Memory B cell (primary cell): ENCODE measurements around the gene GATB.
"Not testable (repeated sequence)": the region's sequence is repeated elsewhere in the genome, so short reads cannot be mapped to it uniquely, and the experiment has no call there.

Source experiments
- ATAC-seq: fragments of 150-1000 bp; cut with Tn5 transposase; 2 replicates; pipeline ENCODE4 v1.10.0; 2021; ENCODE audit warnings: low read depth, mild to moderate bottlenecking, moderate library complexity
- DNase-seq, 2 donors: peaks; one replicate each; pipeline ENCODE4 v3.0.0; 2022; ENCODE audit warnings: low spot score in 2 of 2
- H3K27ac Mint-ChIP-seq: one replicate; pipeline ENCODE4 v1.8.0; 2022; ENCODE audit warnings: mild to moderate bottlenecking, moderate library complexity, mixed read lengths
- H3K27me3 Mint-ChIP-seq: one replicate; pipeline ENCODE4 v1.8.0; 2022; ENCODE audit warnings: mixed read lengths
- H3K36me3 Mint-ChIP-seq: one replicate; pipeline ENCODE4 v1.8.0; 2022; ENCODE audit warnings: mild to moderate bottlenecking, mixed read lengths
- H3K4me1 Mint-ChIP-seq: one replicate; pipeline ENCODE4 v1.8.0; 2022; ENCODE audit warnings: mixed read lengths
- H3K4me3 Mint-ChIP-seq: one replicate; pipeline ENCODE4 v1.8.0; 2022; ENCODE audit warnings: mild to moderate bottlenecking, moderate library complexity, mixed read lengths
- H3K9me3 Mint-ChIP-seq: one replicate; pipeline ENCODE4 v1.8.0; 2022; ENCODE audit warnings: mixed read lengths

Gene GATB

GRCh38 chr4:151736361-151736760 is 24.4 kb downstream of the GATB start:
- H3K27me3 Mint-ChIP-seq, result no peaks in the 10 kb centered on the region
- peaks cover 7% of the 10 kb centered on the region for H3K4me1 Mint-ChIP-seq
- H3K4me3 Mint-ChIP-seq, result no peak overlapping the region
- peaks cover 11% of the 10 kb centered on the region for H3K9me3 Mint-ChIP-seq
- H3K36me3 Mint-ChIP-seq, result peaks cover 52% of the 10 kb centered on the region
- ATAC-seq, result no peak
- no peak overlapping the region for H3K27ac Mint-ChIP-seq
- DNase-seq, result no peak

GRCh38 chr4:151731670-151732069 is 29.1 kb downstream of the GATB start:
- H3K9me3 Mint-ChIP-seq, DNase-seq, ATAC-seq, H3K4me1 Mint-ChIP-seq, H3K27ac Mint-ChIP-seq, H3K4me3 Mint-ChIP-seq, H3K27me3 Mint-ChIP-seq: not testable (repeated sequence)
- H3K36me3 Mint-ChIP-seq, result peaks cover 36% of the 10 kb centered on the region

DNA sequence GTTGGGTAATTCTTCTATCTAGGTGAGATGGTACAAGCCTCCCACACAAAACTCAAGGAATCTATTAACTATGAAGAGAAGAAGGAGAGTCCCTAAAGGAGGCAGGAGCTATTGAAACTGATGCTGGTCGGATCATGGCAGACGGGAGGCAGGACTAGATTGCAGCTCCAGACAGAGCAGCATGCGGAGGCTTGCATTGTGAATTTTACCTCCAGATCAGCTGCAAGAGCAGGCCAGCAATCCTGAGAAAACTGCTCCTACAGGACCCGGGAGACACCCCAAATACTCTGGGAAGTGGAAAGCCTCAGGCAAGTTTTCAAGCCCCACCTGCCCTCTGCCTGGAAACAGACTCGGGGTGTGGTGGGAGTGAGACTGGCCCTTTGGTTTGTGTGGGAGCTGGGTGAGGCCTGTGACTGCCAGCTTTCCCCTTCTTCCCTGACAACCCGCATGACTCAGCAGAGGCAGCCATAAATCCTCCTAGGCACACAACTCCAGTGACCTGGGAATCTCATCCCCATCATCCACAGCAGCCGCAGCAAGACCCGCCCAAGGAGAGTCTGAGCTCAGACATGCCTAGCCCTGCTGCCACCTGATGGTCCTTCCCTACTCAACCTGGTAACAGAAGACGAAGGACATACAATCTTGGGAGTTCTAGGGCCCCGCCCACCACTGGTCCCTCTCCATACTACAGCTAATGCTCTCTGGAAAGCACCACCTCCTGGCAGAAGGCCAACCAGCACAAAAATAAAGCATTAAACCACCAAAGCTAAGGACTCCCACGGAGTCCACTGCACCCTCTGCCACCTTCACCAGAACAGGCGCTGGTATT is 30.9 kb downstream of the GATB start:
- Mint-ChIP-seq H3K27ac (no peak overlapping the region), H3K27me3 (no peaks in the 10 kb centered on the region), H3K36me3 (peaks cover 30% of the 10 kb centered on the region), H3K4me1 (peaks cover 7% of the 10 kb centered on the region), H3K4me3 (no peak overlapping the region), H3K9me3 (no peaks in the 10 kb centered on the region)
- DNase-seq (no peak), ATAC-seq (no peak)

DNA sequence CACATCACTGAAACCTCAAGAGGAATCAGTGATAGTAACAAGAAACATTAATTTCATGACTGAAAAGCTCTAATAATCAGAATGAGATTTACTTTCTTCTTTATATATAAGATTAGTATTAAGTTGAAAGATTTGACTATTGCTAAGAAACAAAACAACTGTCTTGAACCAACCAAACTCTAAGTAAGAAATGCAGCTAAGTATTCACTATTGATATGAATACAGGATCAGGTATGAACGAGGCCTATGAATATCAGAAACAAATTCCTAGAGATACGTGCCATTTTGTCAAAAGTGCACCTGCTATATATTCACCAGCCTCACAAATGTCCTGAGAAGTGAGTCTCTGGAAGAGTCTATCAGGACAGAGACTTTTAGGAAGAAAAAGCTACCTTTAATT is 32.1 kb downstream of the GATB start:
- Mint-ChIP-seq H3K4me3 (no peak overlapping the region), H3K27me3 (no peaks in the 10 kb centered on the region), H3K4me1 (peaks cover 2% of the 10 kb centered on the region), H3K27ac (no peak overlapping the region), H3K9me3 (no peaks in the 10 kb centered on the region), H3K36me3 (peaks cover 25% of the 10 kb centered on the region)
- DNase-seq (no peak), ATAC-seq (no peak)

GRCh38 chr4:151728006-151728405 is 32.8 kb downstream of the GATB start:
- H3K4me1 Mint-ChIP-seq, result peaks cover 2% of the 10 kb centered on the region
- H3K4me3 Mint-ChIP-seq, result no peak overlapping the region
- no peaks in the 10 kb centered on the region for H3K27me3 Mint-ChIP-seq
- ATAC-seq (no peak), DNase-seq (no peak)
- no peaks in the 10 kb centered on the region for H3K9me3 Mint-ChIP-seq
- peaks cover 23% of the 10 kb centered on the region for H3K36me3 Mint-ChIP-seq
- no peak overlapping the region for H3K27ac Mint-ChIP-seq

GRCh38 chr4:151727365-151727764 is 33.4 kb downstream of the GATB start:
- Mint-ChIP-seq H3K27me3 (no peaks in the 10 kb centered on the region), H3K9me3 (no peaks in the 10 kb centered on the region), H3K4me3 (no peak overlapping the region), H3K36me3 (peaks cover 25% of the 10 kb centered on the region), H3K27ac (no peak overlapping the region), H3K4me1 (no peaks in the 10 kb centered on the region)
- no peak for ATAC-seq
- no peak for DNase-seq

- ATAC-seq, result no peak
Measured at GRCh38 chr4:151725087-151725486, 35.7 kb downstream of the GATB start.

DNA sequence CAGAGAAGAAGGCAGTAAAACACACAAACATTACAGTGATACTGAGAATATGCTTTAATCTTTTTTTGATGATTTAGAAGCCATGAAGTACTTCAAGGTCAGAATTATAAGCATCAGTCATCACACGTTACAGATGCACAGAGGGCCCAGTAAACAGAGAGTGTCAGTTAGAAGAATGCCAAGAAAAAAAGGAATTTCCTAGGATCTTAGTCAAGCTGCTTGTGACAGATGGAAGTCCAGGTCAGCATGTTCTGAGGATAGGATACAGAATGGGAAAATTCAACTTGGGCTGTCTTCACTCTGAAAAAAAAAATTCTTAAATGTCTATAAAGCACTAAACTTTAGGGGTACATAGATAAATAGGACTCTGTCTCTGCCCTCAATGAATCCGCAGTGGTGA is 38.9 kb downstream of the GATB start:
- Mint-ChIP-seq H3K4me3 (no peak overlapping the region), H3K9me3 (no peaks in the 10 kb centered on the region), H3K36me3 (peaks cover 19% of the 10 kb centered on the region), H3K27me3 (no peaks in the 10 kb centered on the region), H3K4me1 (no peaks in the 10 kb centered on the region), H3K27ac (no peak overlapping the region)
- ATAC-seq (no peak), DNase-seq (no peak)

More at GRCh38 chr4:151725087-151725486, 35.7 kb downstream of the GATB start:
- no peaks in the 10 kb centered on the region for H3K27me3 Mint-ChIP-seq
- H3K36me3 Mint-ChIP-seq, result peaks cover 24% of the 10 kb centered on the region
- H3K4me1 Mint-ChIP-seq, result no peaks in the 10 kb centered on the region
- no peak overlapping the region for H3K27ac Mint-ChIP-seq
- no peak overlapping the region for H3K4me3 Mint-ChIP-seq
- H3K9me3 Mint-ChIP-seq, result no peaks in the 10 kb centered on the region
- no peak for DNase-seq

DNA sequence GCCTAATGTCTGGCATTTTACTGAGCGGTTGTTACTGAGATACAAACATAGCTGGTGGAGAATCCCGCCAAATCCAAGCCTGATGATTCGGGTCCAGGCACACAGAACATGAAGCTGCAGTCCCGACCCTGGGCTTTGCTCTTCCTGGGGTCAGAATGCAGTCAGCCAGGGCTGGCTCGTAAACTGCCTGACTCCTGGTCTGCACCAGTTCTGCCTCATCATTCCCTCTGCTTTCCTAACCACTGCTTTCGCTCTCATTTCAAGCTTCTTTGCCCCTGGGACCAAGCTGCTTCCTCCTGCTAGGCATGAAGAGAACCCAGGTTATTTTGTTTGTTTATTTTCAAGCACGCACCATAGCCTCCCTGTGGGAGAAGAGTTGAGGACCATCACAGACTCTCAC is 39.3 kb downstream of the GATB start:
- no peak overlapping the region for H3K4me3 Mint-ChIP-seq
- H3K36me3 Mint-ChIP-seq, result peaks cover 23% of the 10 kb centered on the region
- no peaks in the 10 kb centered on the region for H3K4me1 Mint-ChIP-seq
- DNase-seq (no peak), ATAC-seq (no peak)
- H3K27ac Mint-ChIP-seq, result no peak overlapping the region
- H3K27me3 Mint-ChIP-seq, result no peaks in the 10 kb centered on the region
- H3K9me3 Mint-ChIP-seq, result no peaks in the 10 kb centered on the region

DNA sequence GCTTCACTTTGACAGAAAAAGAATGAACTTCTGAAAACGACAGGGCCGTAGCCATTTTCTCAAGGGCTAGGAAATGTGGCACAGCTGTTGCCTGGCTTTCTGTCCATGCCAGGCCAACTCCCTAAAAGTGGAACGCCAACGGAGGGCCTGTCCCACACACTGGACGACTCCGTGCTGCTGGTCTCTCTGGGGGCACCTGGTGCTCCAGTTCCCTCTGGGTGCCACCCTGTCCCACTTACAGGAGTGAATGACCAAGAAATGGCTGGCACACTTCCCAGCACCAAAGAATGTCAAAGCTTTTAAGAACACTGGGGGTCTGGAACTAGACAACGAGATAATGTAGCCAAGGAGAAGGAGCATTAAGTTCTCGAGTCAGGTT is 40.9 kb downstream of the GATB start:
- Mint-ChIP-seq H3K36me3 (peaks cover 29% of the 10 kb centered on the region), H3K4me1 (no peaks in the 10 kb centered on the region), H3K4me3 (no peak overlapping the region), H3K9me3 (no peaks in the 10 kb centered on the region), H3K27me3 (no peaks in the 10 kb centered on the region), H3K27ac (no peak overlapping the region)
- no peak for ATAC-seq
- DNase-seq, result no peak

- Mint-ChIP-seq H3K9me3 (no peaks in the 10 kb centered on the region), H3K36me3 (peaks cover 28% of the 10 kb centered on the region), H3K4me3 (no peak overlapping the region), H3K27ac (no peak overlapping the region), H3K4me1 (no peaks in the 10 kb centered on the region), H3K27me3 (no peaks in the 10 kb centered on the region)
- no peak for DNase-seq
- ATAC-seq, result no peak
Measured at GRCh38 chr4:151718984-151719955, 41.5 kb downstream of the GATB start.

GRCh38 chr4:151717909-151718628 is 42.7 kb downstream of the GATB start:
- Mint-ChIP-seq H3K4me3 (no peak overlapping the region), H3K4me1 (no peaks in the 10 kb centered on the region), H3K27ac (no peak overlapping the region), H3K36me3 (peaks cover 26% of the 10 kb centered on the region), H3K9me3 (no peaks in the 10 kb centered on the region), H3K27me3 (no peaks in the 10 kb centered on the region)
- no peak for ATAC-seq
- no peak for DNase-seq

DNA sequence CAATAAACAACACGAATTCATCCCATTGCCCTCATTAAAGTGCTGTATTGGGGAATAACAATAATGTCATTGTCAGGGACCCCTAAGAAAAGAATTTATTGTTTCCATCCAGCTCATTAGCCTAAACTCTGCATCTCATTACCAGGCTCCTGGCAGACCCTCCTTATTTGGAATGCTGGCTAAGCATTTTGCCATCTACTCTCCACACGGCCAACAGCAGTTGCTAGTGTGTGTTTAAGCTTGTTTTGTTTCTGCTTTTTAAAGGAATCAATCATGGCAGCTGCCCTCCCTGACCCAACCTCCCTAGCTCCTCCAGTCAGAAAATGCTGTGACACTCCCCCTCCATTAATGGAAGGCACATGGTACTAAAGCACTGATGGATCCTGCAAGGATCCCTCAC is 43.5 kb downstream of the GATB start:
- DNase-seq (no peak), ATAC-seq (no peak)
- peaks cover 22% of the 10 kb centered on the region for H3K36me3 Mint-ChIP-seq

DNA sequence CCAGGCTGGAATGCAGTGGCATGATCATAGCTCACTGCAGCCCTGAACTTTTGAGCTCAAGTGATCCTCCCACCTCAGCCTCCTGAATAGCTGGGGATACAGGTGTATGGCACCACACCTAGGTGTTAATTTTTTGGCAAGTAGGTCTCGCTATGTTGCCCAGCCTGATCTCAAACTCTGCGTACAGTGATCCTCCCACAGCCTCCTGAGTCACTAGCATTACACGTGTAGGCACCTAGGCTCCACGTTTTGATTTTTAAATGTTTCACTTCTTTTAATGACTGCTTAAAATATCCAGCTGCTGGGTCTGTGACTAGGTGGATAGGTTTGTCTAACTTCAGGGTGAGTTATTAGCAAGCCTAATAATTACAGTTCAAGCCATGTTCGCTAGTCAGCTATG is 44.5 kb downstream of the GATB start:
- Mint-ChIP-seq H3K36me3 (peaks cover 18% of the 10 kb centered on the region), H3K4me1 (no peaks in the 10 kb centered on the region), H3K9me3 (no peaks in the 10 kb centered on the region), H3K27ac (no peak overlapping the region), H3K27me3 (no peaks in the 10 kb centered on the region), H3K4me3 (no peak overlapping the region)
- ATAC-seq, result no peak
- no peak for DNase-seq

More for the DNA sequence above, 43.5 kb downstream of the GATB start:
- Mint-ChIP-seq H3K27ac (no peak overlapping the region), H3K27me3 (no peaks in the 10 kb centered on the region), H3K4me3 (no peak overlapping the region), H3K9me3 (no peaks in the 10 kb centered on the region), H3K4me1 (no peaks in the 10 kb centered on the region)
